Gastrocnemius medialis (tissue), 4 donors: Measurements from ENCODE around the gene PFDN6. TPM values are rescaled to one million over a fixed set of nuclear protein-coding genes. Genes with fewer than 3 reads are reported as not detected.

Source experiments
- ATAC-seq, 2 donors: fragments of 150-250 bp; one replicate each; pipeline ENCODE4 v1.9.1; 2016
- DNase-seq, 2 donors: peaks; one replicate each; pipeline ENCODE4 v3.0.0-alpha.2; 2019
- H3K27ac ChIP-seq, 4 donors: fragments of 200-600 bp; sonication (generic); 1 replicate in 1 of 4; 2 replicates in 3 of 4; pipeline ENCODE4 v1.5.1; 2016 to 2018; ENCODE audit warnings: mild to moderate bottlenecking in 2 of 4, moderate library complexity in 1 of 4
- H3K27me3 ChIP-seq, 3 donors: fragments of 200-600 bp; sonication (generic) in 2 of 3; 1 replicate in 1 of 3; 2 replicates in 2 of 3; pipeline versions ENCODE4 v1.5.1 to v1.6.0; 2016 to 2019; ENCODE audit warnings: mild to moderate bottlenecking in 1 of 3, moderate library complexity in 1 of 3
- H3K36me3 ChIP-seq, 2 donors: fragments of 200-600 bp; sonication (generic) in 1 of 2; one replicate each; pipeline ENCODE4 v1.5.1; 2017 to 2018
- H3K4me1 ChIP-seq, 2 donors: fragments of 200-600 bp; sonication (generic) in 1 of 2; one replicate each; pipeline ENCODE4 v1.5.1; 2016 to 2017; ENCODE audit warnings: mild to moderate bottlenecking in 2 of 2
- H3K4me3 ChIP-seq, 4 donors: fragments of 200-600 bp; sonication (generic) in 3 of 4; 1 replicate in 1 of 4; 2 replicates in 3 of 4; pipeline ENCODE4 v1.5.1; 2016 to 2019; ENCODE audit warnings: mild to moderate bottlenecking in 2 of 4
- H3K9me3 ChIP-seq, 3 donors: fragments of 200-600 bp; sonication (generic) in 2 of 3; 1 replicate in 1 of 3; 2 replicates in 2 of 3; pipeline ENCODE4 v1.5.1; 2016 to 2019
- POLR2A ChIP-seq, 2 donors: fragments of 450-650 bp; IDR thresholded peaks; one replicate each; pipeline ENCODE4 v1.6.1; 2017; ENCODE audit warnings: antibody characterized with exemption in 2 of 2, mild to moderate bottlenecking in 2 of 2, moderate library complexity in 2 of 2
- in situ Hi-C, 4 donors: fragments of 200-750 bp; cut with MboI; loops; one replicate each; pipeline versions ENCODE4 v1.15.0 to v1.8.0; 2017; ENCODE audit warnings: low sequenced_read_pairs in 4 of 4
- intact Hi-C: fragments of 100-400 bp; cut with DNase I; formaldehyde crosslinking; loops from one replicate; pipeline ENCODE4 v1.15.1; 2023; ENCODE audit warnings: low total_unique reads
- total RNA-seq, 4 donors: library from RNA; depleted of rRNA; stranded (reverse); fragments of >200 nt; gene quantifications; one replicate each; pipeline versions ENCODE4 v1.1.0 to v1.2.3, GENCODE V29; 2016
- TF ChIP-seq, protein P1 (sequence below), 5 experiments: fragments of 450-650 bp in 3 of 5; fragments of 200-600 bp in 2 of 5; sonication (generic) in 2 of 5; IDR thresholded peaks in 4 of 5; conservative IDR thresholded peaks in 1 of 5; 1 replicate in 4 of 5; 2 replicates in 1 of 5; pipeline ENCODE4 v1.5.1; 2016 to 2019; ENCODE audit warnings: antibody characterized with exemption in 5 of 5, mild to moderate bottlenecking in 3 of 5, moderate library complexity in 3 of 5

The PFDN6 gene
- total RNA-seq, 4 donors from 2014 or later, result 49.9 to 106 (median 76.8) TPM

DNA sequence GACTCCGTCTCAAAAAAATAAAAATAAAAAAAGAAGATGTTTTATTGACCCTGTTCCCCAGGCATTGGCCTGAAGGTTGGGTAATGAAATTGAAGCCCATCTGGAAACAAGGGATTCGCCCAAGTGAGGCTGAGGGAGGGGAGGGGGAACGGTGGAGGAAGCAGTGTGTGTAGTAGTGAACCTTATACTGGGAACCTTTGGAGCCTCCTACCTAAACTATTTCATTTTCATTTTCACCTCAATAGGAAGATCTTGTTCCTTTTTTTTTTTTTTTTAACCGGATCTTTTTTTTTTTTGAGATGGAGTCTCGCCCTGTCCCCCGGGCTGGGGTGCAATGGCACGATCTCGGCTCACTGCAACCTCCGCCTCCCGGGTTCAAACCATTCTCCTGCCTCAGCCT, 41.3 kb downstream of the PFDN6 start:
- Histone ChIP-seq H3K9me3 (no peaks in the 10 kb centered on the region), H3K4me3 (no peak overlapping the region), H3K4me1 (no peaks in the 10 kb centered on the region), H3K27ac (no peak overlapping the region), H3K27me3 (no peaks in the 10 kb centered on the region), H3K36me3 (no peaks in the 10 kb centered on the region)
- in situ Hi-C loops (no loop called here), intact Hi-C loops (no loop called here)
- TF ChIP-seq, protein P1, sequence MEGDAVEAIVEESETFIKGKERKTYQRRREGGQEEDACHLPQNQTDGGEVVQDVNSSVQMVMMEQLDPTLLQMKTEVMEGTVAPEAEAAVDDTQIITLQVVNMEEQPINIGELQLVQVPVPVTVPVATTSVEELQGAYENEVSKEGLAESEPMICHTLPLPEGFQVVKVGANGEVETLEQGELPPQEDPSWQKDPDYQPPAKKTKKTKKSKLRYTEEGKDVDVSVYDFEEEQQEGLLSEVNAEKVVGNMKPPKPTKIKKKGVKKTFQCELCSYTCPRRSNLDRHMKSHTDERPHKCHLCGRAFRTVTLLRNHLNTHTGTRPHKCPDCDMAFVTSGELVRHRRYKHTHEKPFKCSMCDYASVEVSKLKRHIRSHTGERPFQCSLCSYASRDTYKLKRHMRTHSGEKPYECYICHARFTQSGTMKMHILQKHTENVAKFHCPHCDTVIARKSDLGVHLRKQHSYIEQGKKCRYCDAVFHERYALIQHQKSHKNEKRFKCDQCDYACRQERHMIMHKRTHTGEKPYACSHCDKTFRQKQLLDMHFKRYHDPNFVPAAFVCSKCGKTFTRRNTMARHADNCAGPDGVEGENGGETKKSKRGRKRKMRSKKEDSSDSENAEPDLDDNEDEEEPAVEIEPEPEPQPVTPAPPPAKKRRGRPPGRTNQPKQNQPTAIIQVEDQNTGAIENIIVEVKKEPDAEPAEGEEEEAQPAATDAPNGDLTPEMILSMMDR (IDR thresholded peaks at IDR 0.05 in 4 of 5, conservative IDR thresholded peaks at IDR 0.05 in 1 of 5), result no peak
- no peak for TF ChIP-seq POLR2A (IDR thresholded peaks at IDR 0.05)
- ATAC-seq (no peak), DNase-seq (no peak)

DNA sequence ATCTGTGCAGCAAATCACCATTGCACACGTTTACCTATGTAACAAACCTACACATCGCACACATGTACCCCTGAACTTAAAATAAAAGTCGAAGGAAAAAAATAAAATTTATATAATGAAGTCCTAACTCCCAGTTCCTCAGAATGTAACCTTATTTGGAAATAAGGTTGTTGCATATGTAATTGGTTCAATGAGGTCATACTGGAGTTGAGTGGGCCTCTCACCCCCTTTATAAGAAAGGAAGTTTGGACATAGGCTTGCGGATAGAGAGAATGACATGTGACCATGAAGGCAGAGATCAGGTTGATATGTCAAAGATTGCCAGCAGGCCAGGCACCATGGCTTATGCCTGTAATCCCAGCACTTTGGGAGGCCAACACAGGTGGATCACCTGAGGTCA, 44.3 kb downstream of the PFDN6 start:
- no peaks in the 10 kb centered on the region for H3K9me3 ChIP-seq
- in situ Hi-C loops, result no loop called here
- intact Hi-C loops, result no loop called here
- no peak overlapping the region for H3K4me3 ChIP-seq
- TF ChIP-seq, protein P1 (IDR thresholded peaks at IDR 0.05 in 4 of 5, conservative IDR thresholded peaks at IDR 0.05 in 1 of 5), result no peak
- TF ChIP-seq POLR2A (IDR thresholded peaks at IDR 0.05), result no peak
- ATAC-seq (no peak), DNase-seq (no peak)
- no peaks in the 10 kb centered on the region for H3K27me3 ChIP-seq
- H3K36me3 ChIP-seq, result no peaks in the 10 kb centered on the region
- no peaks in the 10 kb centered on the region for H3K4me1 ChIP-seq
- H3K27ac ChIP-seq, result no peak overlapping the region

DNA sequence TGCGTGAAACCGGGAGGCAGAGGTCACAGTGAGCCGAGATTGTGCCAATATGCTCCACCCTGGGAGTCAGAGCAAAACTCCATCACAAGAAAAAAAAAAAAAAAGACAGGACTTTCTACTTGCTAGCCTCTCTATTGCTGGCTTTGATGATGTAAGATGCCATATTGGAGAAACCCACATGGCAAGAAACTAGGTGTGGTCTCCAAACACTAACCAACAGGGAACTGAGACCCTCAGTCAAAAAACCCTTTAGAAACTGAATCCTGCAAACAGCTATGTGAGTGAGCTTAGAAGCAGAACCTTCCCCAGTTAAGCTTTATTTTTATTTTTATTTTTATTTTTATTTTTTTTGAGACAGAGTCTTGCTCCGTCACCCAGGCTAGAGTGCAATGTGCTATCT, 46.5 kb downstream of the PFDN6 start:
- Histone ChIP-seq H3K9me3 (no peaks in the 10 kb centered on the region), H3K36me3 (no peaks in the 10 kb centered on the region), H3K4me3 (no peak overlapping the region), H3K27ac (no peak overlapping the region), H3K4me1 (no peaks in the 10 kb centered on the region), H3K27me3 (no peaks in the 10 kb centered on the region)
- ATAC-seq (no peak), DNase-seq (no peak)
- TF ChIP-seq, protein P1 (IDR thresholded peaks at IDR 0.05 in 4 of 5, conservative IDR thresholded peaks at IDR 0.05 in 1 of 5), result no peak
- no peak for TF ChIP-seq POLR2A (IDR thresholded peaks at IDR 0.05)
- in situ Hi-C loops, result no loop called here
- intact Hi-C loops, result no loop called here

DNA sequence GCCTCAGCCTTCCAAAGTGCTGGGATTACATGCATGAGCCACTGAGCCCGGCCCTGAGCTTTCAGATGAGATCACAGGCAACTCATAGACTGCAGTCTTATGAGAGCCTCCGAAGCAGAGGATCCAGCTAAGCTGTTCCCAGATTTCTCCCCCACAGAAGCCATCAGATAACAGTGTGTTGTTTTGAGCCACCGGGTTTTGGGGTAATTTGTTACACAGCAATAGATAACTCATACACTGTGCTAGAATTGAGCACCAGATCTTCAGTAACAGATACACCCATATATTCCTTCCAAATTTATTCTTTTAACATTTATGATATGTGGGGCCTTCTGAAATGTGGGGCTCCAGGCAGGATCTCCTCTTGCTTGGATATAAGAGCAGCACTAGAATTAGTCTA, 47.1 kb downstream of the PFDN6 start:
- no peaks in the 10 kb centered on the region for H3K36me3 ChIP-seq
- intact Hi-C loops, result no loop called here
- ATAC-seq (no peak), DNase-seq (no peak)
- TF ChIP-seq, protein P1 (IDR thresholded peaks at IDR 0.05 in 4 of 5, conservative IDR thresholded peaks at IDR 0.05 in 1 of 5), result no peak
- no peak for TF ChIP-seq POLR2A (IDR thresholded peaks at IDR 0.05)
- H3K4me1 ChIP-seq, result no peaks in the 10 kb centered on the region
- no peaks in the 10 kb centered on the region for H3K9me3 ChIP-seq
- no peak overlapping the region for H3K4me3 ChIP-seq
- no peaks in the 10 kb centered on the region for H3K27me3 ChIP-seq
- in situ Hi-C loops, result no loop called here
- no peak overlapping the region for H3K27ac ChIP-seq

DNA sequence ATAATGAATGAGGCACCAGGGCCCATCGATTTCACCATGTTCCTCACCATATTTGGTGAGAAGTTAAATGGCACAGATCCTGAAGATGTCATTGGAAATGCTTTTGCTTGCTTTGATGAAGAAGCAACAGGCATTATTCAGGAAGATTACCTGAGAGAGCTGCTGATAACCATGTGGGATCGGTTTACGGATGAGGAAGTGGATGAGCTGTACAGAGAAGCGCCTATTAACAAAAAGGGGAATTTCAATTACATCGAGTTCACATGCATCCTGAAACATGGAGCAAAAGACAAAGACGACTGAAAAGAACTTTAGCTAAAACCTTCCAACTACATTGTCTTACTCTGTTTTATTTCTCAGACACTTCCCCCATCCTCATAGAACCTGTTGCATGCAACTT, 49.8 kb downstream of the PFDN6 start:
- H3K4me3 ChIP-seq, result no peak overlapping the region
- ATAC-seq (no peak), DNase-seq (no peak)
- no peaks in the 10 kb centered on the region for H3K27me3 ChIP-seq
- intact Hi-C loops (no loop called here), in situ Hi-C loops (no loop called here)
- no peaks in the 10 kb centered on the region for H3K9me3 ChIP-seq
- H3K27ac ChIP-seq, result no peak overlapping the region
- H3K4me1 ChIP-seq, result no peaks in the 10 kb centered on the region
- H3K36me3 ChIP-seq, result no peaks in the 10 kb centered on the region
- TF ChIP-seq, protein P1 (IDR thresholded peaks at IDR 0.05 in 4 of 5, conservative IDR thresholded peaks at IDR 0.05 in 1 of 5), result no peak
- TF ChIP-seq POLR2A (IDR thresholded peaks at IDR 0.05), result no peak
